Endodermal cell (in vitro differentiated cells): Measurements from ENCODE around the gene HACL1. TPM values are rescaled to one million over a fixed set of nuclear protein-coding genes. Genes with fewer than 3 reads are reported as not detected.

Experiments used
- DNase-seq: peaks from one replicate; pipeline ENCODE4 v3.0.0-alpha.2; 2017
- H3K27ac ChIP-seq: 2 replicates; pipeline ENCODE4 v1.5.1; 2013; ENCODE audit warnings: mild to moderate bottlenecking, low read depth, low read length, moderate library complexity
- H3K27me3 ChIP-seq: 2 replicates; pipeline ENCODE4 v1.6.1; 2013; ENCODE audit warnings: mild to moderate bottlenecking, low read length, moderate library complexity; ENCODE audit not compliant: insufficient read depth, control insufficient read depth, poor library complexity, severe bottlenecking
- H3K36me3 ChIP-seq: 2 replicates; pipeline ENCODE4 v1.7.0; 2013; ENCODE audit warnings: mild to moderate bottlenecking, low read length, moderate library complexity; ENCODE audit not compliant: control insufficient read depth, insufficient read depth
- H3K4me1 ChIP-seq: one replicate; pipeline ENCODE4 v1.7.0; 2013; ENCODE audit warnings: low read length; ENCODE audit not compliant: control insufficient read depth, insufficient read depth
- H3K4me3 ChIP-seq: 2 replicates; pipeline ENCODE4 v1.5.1; 2013; ENCODE audit warnings: mild to moderate bottlenecking, low read length, moderate library complexity
- H3K9ac ChIP-seq: 2 replicates; pipeline ENCODE4 v1.6.1; 2013; ENCODE audit warnings: mild to moderate bottlenecking, low read length, moderate library complexity; ENCODE audit not compliant: poor library complexity, severe bottlenecking; ENCODE audit errors: extremely low read depth
- H3K9me3 ChIP-seq: 2 replicates; pipeline ENCODE4 v1.6.1; 2013; ENCODE audit warnings: mild to moderate bottlenecking, low read length, moderate library complexity; ENCODE audit not compliant: control insufficient read depth
- H3K27ac Mint-ChIP-seq: 2 replicates; pipeline ENCODE4 v1.8.0; 2020; ENCODE audit warnings: mixed read lengths
- H3K27me3 Mint-ChIP-seq: 2 replicates; pipeline ENCODE4 v1.8.0; 2021; ENCODE audit warnings: mild to moderate bottlenecking, mixed read lengths; ENCODE audit not compliant: insufficient read depth
- H3K36me3 Mint-ChIP-seq: 2 replicates; pipeline ENCODE4 v1.8.0; 2020; ENCODE audit warnings: low read depth, mixed read lengths
- H3K4me1 Mint-ChIP-seq: 2 replicates; pipeline ENCODE4 v1.8.0; 2020; ENCODE audit warnings: mixed read lengths
- H3K4me3 Mint-ChIP-seq: 2 replicates; pipeline ENCODE4 v1.8.0; 2020; ENCODE audit warnings: mild to moderate bottlenecking, moderate library complexity, mixed read lengths
- H3K9me3 Mint-ChIP-seq: 2 replicates; pipeline ENCODE4 v1.8.0; 2020; ENCODE audit warnings: mild to moderate bottlenecking, mixed read lengths
- WGBS, 2 experiments: methylation state at CpG; one replicate each; pipeline versions ENCODE4 v1.1.5 to v1.1.7; 2013; ENCODE audit warnings: missing lambda C conversion rate in 2 of 2, mixed read lengths in 1 of 2; ENCODE audit not compliant: insufficient coverage in 1 of 2, insufficient read length in 1 of 2; 5-methylcytosine and 5-hydroxymethylcytosine counted together
- total RNA-seq, 2 donors: library from RNA; stranded (reverse); fragmentation: NEBNext Ultra II Directional in 1 of 2; extraction: Animal tissue kit (Norgen Biotek cat#: 25700) in 1 of 2; gene quantifications; 2 replicates in 1 of 2; 3 replicates in 1 of 2; pipeline ENCODE4 v1.2.1, GENCODE V29; 2021
- TF ChIP-seq, protein P1 (sequence below): fragments of 200-600 bp; sonication (generic); conservative IDR thresholded peaks from 2 replicates; pipeline ENCODE4 v1.5.0; 2021; ENCODE audit warnings: antibody characterized with exemption, mild to moderate bottlenecking

Gene HACL1
- total RNA-seq, 2 donors from 2014 or later: 39.4 to 41.8 TPM

DNA sequence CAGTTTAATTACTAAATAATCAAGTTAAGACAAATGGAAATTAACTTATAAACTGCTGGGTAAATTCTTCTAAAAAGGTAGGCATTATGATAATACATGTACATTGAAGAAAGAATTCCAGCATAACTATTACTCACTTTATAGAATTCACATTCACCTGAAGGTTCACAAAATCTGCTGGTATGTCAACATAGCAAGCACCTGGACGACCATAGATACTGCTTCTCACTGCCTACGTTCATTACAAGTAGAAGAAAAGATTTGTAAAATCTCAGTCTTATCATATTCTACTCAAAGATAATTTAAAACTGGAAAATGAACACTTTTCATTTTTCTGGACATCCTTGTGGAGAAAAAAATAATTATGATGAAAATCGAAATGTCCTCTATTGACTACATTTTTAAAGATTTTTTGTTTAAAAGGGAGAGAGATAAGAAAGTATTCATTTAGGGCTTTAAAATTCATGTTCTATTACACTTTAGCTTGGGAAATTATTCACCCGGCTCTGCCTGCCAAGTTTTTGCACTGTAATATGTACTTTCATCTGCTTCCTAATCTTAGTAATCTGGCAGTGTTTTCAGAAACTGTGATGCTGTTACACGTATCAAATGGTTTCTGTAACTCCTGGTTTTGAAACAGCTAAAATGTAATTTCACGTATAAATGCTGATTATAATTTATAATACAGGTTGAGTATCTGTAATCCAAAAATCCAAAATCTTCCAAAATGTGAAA, 16.1 kb downstream of the HACL1 start:
- no peak overlapping the region for H3K9ac ChIP-seq
- peaks cover 48% of the 10 kb centered on the region for H3K36me3 Mint-ChIP-seq
- H3K27ac Mint-ChIP-seq: no peak overlapping the region
- H3K4me3 Mint-ChIP-seq: no peak overlapping the region
- peaks cover 70% of the 10 kb centered on the region for H3K36me3 ChIP-seq
- TF ChIP-seq, protein P1, sequence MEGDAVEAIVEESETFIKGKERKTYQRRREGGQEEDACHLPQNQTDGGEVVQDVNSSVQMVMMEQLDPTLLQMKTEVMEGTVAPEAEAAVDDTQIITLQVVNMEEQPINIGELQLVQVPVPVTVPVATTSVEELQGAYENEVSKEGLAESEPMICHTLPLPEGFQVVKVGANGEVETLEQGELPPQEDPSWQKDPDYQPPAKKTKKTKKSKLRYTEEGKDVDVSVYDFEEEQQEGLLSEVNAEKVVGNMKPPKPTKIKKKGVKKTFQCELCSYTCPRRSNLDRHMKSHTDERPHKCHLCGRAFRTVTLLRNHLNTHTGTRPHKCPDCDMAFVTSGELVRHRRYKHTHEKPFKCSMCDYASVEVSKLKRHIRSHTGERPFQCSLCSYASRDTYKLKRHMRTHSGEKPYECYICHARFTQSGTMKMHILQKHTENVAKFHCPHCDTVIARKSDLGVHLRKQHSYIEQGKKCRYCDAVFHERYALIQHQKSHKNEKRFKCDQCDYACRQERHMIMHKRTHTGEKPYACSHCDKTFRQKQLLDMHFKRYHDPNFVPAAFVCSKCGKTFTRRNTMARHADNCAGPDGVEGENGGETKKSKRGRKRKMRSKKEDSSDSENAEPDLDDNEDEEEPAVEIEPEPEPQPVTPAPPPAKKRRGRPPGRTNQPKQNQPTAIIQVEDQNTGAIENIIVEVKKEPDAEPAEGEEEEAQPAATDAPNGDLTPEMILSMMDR: no peak
- H3K4me3 ChIP-seq: no peak overlapping the region
- no peak overlapping the region for H3K27ac ChIP-seq
- 91 to 95% methylated on average over 3 to 6 of the region's 6 CpGs for WGBS, 2 experiments
- H3K9me3 Mint-ChIP-seq: no peaks in the 10 kb centered on the region
- H3K9me3 ChIP-seq: no peaks in the 10 kb centered on the region
- H3K27me3 ChIP-seq: no peaks in the 10 kb centered on the region
- no peaks in the 10 kb centered on the region for H3K27me3 Mint-ChIP-seq
- no peaks in the 10 kb centered on the region for H3K4me1 ChIP-seq
- no peaks in the 10 kb centered on the region for H3K4me1 Mint-ChIP-seq
- DNase-seq: no peak

DNA sequence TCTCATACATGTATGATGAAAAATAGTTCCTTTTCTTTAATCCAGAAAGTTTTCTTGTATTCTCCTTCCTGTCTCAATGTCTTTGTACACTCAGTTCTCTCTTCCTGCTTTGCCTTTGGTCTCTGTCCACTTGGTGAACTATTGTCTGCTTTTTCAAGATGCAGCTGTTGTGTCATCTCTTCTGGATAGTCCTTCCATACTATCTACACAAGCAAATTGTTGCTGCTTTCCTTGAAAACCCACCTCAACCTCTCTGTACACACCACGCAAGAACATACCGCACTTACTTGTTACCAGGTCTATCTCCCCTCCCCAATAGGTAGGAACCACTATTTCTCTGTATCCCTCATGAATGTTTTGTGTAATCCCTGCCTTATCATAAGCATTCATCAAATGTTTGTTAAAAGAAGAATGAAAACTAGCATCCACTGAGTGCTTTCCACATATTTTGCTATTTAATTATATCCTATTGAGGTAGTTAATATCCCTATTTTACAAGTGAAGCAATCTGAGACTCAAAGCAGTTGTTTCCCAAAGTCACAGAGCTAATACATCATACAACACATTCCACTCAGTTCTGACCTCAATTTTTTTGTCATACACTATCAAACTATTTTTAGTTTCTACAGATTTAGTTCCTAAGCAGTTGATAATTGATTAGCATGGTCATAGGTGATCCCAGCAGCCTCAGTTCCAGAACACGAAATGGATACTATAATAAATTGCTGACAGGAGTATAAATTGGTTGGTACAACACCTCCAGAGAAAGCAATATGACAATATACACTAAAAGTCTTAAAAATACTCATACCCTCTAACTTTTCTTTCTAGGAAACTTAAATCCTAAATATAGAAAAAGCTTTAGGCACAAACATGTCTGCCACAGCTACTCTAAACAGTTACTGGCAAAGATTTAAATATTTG, 19.6 kb downstream of the HACL1 start:
- H3K9me3 Mint-ChIP-seq: no peaks in the 10 kb centered on the region
- H3K4me1 Mint-ChIP-seq: no peaks in the 10 kb centered on the region
- TF ChIP-seq, protein P1: no peak
- peaks cover 75% of the 10 kb centered on the region for H3K36me3 ChIP-seq
- no peak overlapping the region for H3K4me3 Mint-ChIP-seq
- no peaks in the 10 kb centered on the region for H3K9me3 ChIP-seq
- no peaks in the 10 kb centered on the region for H3K27me3 Mint-ChIP-seq
- H3K27me3 ChIP-seq: no peaks in the 10 kb centered on the region
- no peaks in the 10 kb centered on the region for H3K4me1 ChIP-seq
- H3K9ac ChIP-seq: no peak overlapping the region
- H3K4me3 ChIP-seq: no peak overlapping the region
- WGBS, 2 experiments: 95 to 100% methylated on average over 2 to 3 of the region's 3 CpGs
- H3K27ac Mint-ChIP-seq: no peak overlapping the region
- H3K36me3 Mint-ChIP-seq: peaks cover 57% of the 10 kb centered on the region
- no peak overlapping the region for H3K27ac ChIP-seq
- DNase-seq: no peak

DNA sequence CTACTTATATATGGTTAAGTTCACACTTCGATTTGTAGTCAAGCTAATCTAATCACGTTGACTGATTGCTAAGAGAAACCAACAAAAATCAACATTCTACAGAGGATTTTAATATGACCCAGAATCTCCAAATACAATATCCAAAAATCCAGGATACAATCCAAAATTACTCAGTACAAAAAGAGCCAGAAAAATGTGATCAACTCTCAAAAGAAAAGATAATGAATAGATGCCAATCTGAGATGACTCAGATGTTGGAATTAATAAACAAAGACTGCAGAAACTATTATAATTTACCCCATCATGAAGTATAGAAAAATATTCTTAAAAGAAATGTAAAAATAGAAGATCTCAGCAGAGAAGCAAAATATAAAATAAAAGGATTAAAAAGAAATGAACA, 22.3 kb downstream of the HACL1 start:
- no peak overlapping the region for H3K4me3 ChIP-seq
- no peaks in the 10 kb centered on the region for H3K27me3 ChIP-seq
- WGBS, 2 experiments: 88 to 91% methylated on average over 2 of the region's 2 CpGs
- H3K36me3 Mint-ChIP-seq: peaks cover 41% of the 10 kb centered on the region
- no peaks in the 10 kb centered on the region for H3K9me3 ChIP-seq
- H3K9me3 Mint-ChIP-seq: no peaks in the 10 kb centered on the region
- H3K27ac ChIP-seq: no peak overlapping the region
- TF ChIP-seq, protein P1: no peak
- H3K4me1 ChIP-seq: no peaks in the 10 kb centered on the region
- H3K4me3 Mint-ChIP-seq: no peak overlapping the region
- no peaks in the 10 kb centered on the region for H3K27me3 Mint-ChIP-seq
- H3K9ac ChIP-seq: no peak overlapping the region
- DNase-seq: no peak
- no peak overlapping the region for H3K27ac Mint-ChIP-seq
- no peaks in the 10 kb centered on the region for H3K4me1 Mint-ChIP-seq
- peaks cover 54% of the 10 kb centered on the region for H3K36me3 ChIP-seq
